Esophagus muscularis mucosa (tissue), 3 donors: Measurements from ENCODE around the gene SCARF1.

Experiments used
- POLR2A ChIP-seq: fragments of 450-650 bp; IDR thresholded peaks from one replicate; pipeline ENCODE4 v1.6.1; 2017; ENCODE audit warnings: antibody characterized with exemption, moderate library complexity, mild to moderate bottlenecking, low read depth
- TF ChIP-seq, protein P1 (sequence below), 3 experiments: fragments of 200-600 bp in 2 of 3; fragments of 450-650 bp in 1 of 3; sonication (generic) in 2 of 3; IDR thresholded peaks; one replicate each; pipeline ENCODE4 v1.5.1; 2017 to 2019; ENCODE audit warnings: antibody characterized with exemption in 3 of 3, mild to moderate bottlenecking in 2 of 3, moderate library complexity in 1 of 3

- no peak for TF ChIP-seq POLR2A
- TF ChIP-seq, protein P1, sequence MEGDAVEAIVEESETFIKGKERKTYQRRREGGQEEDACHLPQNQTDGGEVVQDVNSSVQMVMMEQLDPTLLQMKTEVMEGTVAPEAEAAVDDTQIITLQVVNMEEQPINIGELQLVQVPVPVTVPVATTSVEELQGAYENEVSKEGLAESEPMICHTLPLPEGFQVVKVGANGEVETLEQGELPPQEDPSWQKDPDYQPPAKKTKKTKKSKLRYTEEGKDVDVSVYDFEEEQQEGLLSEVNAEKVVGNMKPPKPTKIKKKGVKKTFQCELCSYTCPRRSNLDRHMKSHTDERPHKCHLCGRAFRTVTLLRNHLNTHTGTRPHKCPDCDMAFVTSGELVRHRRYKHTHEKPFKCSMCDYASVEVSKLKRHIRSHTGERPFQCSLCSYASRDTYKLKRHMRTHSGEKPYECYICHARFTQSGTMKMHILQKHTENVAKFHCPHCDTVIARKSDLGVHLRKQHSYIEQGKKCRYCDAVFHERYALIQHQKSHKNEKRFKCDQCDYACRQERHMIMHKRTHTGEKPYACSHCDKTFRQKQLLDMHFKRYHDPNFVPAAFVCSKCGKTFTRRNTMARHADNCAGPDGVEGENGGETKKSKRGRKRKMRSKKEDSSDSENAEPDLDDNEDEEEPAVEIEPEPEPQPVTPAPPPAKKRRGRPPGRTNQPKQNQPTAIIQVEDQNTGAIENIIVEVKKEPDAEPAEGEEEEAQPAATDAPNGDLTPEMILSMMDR (IDR thresholded peaks at IDR 0.05), result no peak
These were observed 17.3 kb downstream of the SCARF1 start, which contains the start of gene SLC43A2 for GRCh38 chr17:1627982-1628855.
